ENCODE data around the gene ERC2.
A peak's percentile ranks its signal among the peaks of the same experiment; 100 is the strongest.

Gene ERC2

GRCh38 chr3:55790596-55791350 lies 677.5 kb downstream of the ERC2 start:
- no peak for DNase-seq (ENCODE audit: low read depth)

- no peak for DNase-seq (ENCODE audit: low read depth)
These were observed 678.8 kb downstream of the ERC2 start for GRCh38 chr3:55789516-55789915.

- no peak for DNase-seq (ENCODE audit: low read depth)
These were observed 685.5 kb downstream of the ERC2 start for GRCh38 chr3:55782807-55783206.

- DNase-seq (ENCODE audit: low read depth) = no peak
These were observed 685.9 kb downstream of the ERC2 start for GRCh38 chr3:55782351-55782750.

GRCh38 chr3:55780913-55781312 lies 687.4 kb downstream of the ERC2 start:
- DNase-seq (ENCODE audit: low read depth) = no peak

GRCh38 chr3:55779543-55779942 lies 688.7 kb downstream of the ERC2 start:
- DNase-seq (ENCODE audit: low read depth) = no peak

- DNase-seq (ENCODE audit: low read depth) = no peak
These were observed 692.7 kb downstream of the ERC2 start for GRCh38 chr3:55775366-55776154.

- DNase-seq (ENCODE audit: low read depth) = no peak
These were observed 693.4 kb downstream of the ERC2 start for GRCh38 chr3:55774856-55775255.

GRCh38 chr3:55771503-55771902 lies 696.8 kb downstream of the ERC2 start:
- no peak for DNase-seq (ENCODE audit: low read depth)

- DNase-seq (ENCODE audit: low read depth) = no peak
These were observed 698.2 kb downstream of the ERC2 start for GRCh38 chr3:55770077-55770476.

- DNase-seq (ENCODE audit: low read depth) = no peak
These were observed 701.5 kb downstream of the ERC2 start for GRCh38 chr3:55766753-55767152.

GRCh38 chr3:55765906-55766701 lies 702.2 kb downstream of the ERC2 start:
- no peak for DNase-seq (ENCODE audit: low read depth)

- no peak for DNase-seq (ENCODE audit: low read depth)
These were observed 702.9 kb downstream of the ERC2 start for GRCh38 chr3:55765398-55765797.

GRCh38 chr3:55756976-55757375 lies 711.3 kb downstream of the ERC2 start:
- DNase-seq (ENCODE audit: low read depth) = no peak

- no peak for DNase-seq (ENCODE audit: low read depth)
These were observed 712.6 kb downstream of the ERC2 start for GRCh38 chr3:55755516-55756205.

GRCh38 chr3:55752911-55753310 lies 715.4 kb downstream of the ERC2 start:
- DNase-seq (ENCODE audit: low read depth) = no peak

GRCh38 chr3:55751730-55752129 lies 716.5 kb downstream of the ERC2 start:
- DNase-seq (ENCODE audit: low read depth) = no peak

- DNase-seq (ENCODE audit: low read depth) = peak; percentile 76
These were observed 717.7 kb downstream of the ERC2 start for GRCh38 chr3:55750525-55750924.

- DNase-seq (ENCODE audit: low read depth) = no peak
These were observed 719.2 kb downstream of the ERC2 start for GRCh38 chr3:55749036-55749435.

- no peak for DNase-seq (ENCODE audit: low read depth)
These were observed 721.4 kb downstream of the ERC2 start for GRCh38 chr3:55746808-55747413.

GRCh38 chr3:55742832-55743136 lies 725.5 kb downstream of the ERC2 start:
- no peak for DNase-seq (ENCODE audit: low read depth)

All from GM04504 (cell line).